ENCODE measurements around the gene INPP4B.

INPP4B gene

DNA sequence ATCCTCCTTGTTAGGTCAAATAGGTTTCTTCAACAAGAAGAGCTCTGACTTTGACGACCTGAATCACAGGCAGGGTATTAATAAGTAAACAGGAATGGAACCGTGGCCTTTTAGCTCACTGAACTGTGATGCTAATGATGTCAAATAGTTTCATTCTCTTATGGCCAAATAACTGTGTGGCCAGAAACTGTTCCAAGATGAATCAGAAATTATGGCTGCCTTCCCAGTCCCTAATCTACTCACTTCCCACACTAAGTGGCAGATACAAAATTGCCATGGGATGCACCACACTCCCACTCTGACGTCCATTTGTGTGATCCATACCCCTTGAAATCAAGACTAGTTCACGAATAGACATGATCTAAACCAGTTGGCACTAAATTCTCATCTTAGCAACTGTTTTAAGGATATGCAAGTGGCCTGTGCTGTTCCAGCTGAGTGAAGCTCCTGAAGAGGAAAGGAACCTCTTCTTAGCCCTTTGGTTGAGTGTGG, 754.4 kb downstream of the INPP4B start:
- POLR2A ChIA-PET, result interaction anchor here (0.9 kb wide), 1 partner anchor 48 kb away, joined by 4 read pairs; no protein-coding TSS in a partner anchor
- DNase-seq (ENCODE audit: low read depth, low spot score), result peak; percentile 80
- no peak overlapping the region for H3K4me3 ChIP-seq (ENCODE audit: low read depth, low read length)
- no peak for TF ChIP-seq CTCF (IDR thresholded peaks at IDR 0.05; ENCODE audit: insufficient read depth, low read length, missing control alignments)
- CTCF ChIA-PET, result no interaction called here

- DNase-seq (ENCODE audit: low read depth, low spot score), result peak; percentile 76
- ChIA-PET POLR2A (interaction anchor here (0.9 kb wide), 1 partner anchor 48 kb away, joined by 4 read pairs; no protein-coding TSS in a partner anchor), CTCF (no interaction called here)
- TF ChIP-seq CTCF (IDR thresholded peaks at IDR 0.05; ENCODE audit: insufficient read depth, low read length, missing control alignments), result no peak
- no peak overlapping the region for H3K4me3 ChIP-seq (ENCODE audit: low read depth, low read length)
Measured at GRCh38 chr4:142091085-142091513, 755.0 kb downstream of the INPP4B start.

DNA sequence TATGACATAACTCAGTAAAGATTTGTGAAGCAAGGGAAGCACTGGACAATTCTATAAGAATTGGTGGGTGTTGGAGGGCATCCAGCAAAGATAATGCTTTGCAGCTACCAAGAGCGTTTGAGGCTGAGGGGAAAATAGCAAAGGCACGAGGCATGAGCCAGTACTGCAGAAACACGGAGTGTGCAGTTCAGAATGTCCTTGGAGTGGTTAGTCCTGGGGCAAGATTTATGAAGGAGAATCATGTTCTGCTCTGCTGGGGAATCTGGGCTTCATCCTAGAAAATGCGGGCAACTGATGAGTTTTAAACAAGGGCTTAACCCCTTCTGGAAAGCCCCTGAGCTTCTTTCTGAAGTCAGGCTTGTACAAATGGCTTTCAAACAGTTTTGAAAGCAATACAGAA, 757.2 kb downstream of the INPP4B start:
- POLR2A ChIA-PET, result interaction anchor here (0.6 kb wide), 1 partner anchor 19 kb away, joined by 3 read pairs; no protein-coding TSS in a partner anchor
- no peak for TF ChIP-seq CTCF (IDR thresholded peaks at IDR 0.05; ENCODE audit: insufficient read depth, low read length, missing control alignments)
- peak; percentile 29 for DNase-seq (ENCODE audit: low read depth, low spot score)
- H3K4me3 ChIP-seq (ENCODE audit: low read depth, low read length), result no peak overlapping the region
- CTCF ChIA-PET, result interaction anchor here (1.4 kb wide), 1 partner anchor 743 kb away, joined by 5 read pairs; no protein-coding TSS in a partner anchor

- ChIA-PET CTCF (no interaction called here), POLR2A (no interaction called here)
- DNase-seq (ENCODE audit: low read depth, low spot score), result no peak
- no peak overlapping the region for H3K4me3 ChIP-seq (ENCODE audit: low read depth, low read length)
- TF ChIP-seq CTCF (IDR thresholded peaks at IDR 0.05; ENCODE audit: insufficient read depth, low read length, missing control alignments), result no peak
Measured at GRCh38 chr4:142085513-142086292, 760.4 kb downstream of the INPP4B start.

DNA sequence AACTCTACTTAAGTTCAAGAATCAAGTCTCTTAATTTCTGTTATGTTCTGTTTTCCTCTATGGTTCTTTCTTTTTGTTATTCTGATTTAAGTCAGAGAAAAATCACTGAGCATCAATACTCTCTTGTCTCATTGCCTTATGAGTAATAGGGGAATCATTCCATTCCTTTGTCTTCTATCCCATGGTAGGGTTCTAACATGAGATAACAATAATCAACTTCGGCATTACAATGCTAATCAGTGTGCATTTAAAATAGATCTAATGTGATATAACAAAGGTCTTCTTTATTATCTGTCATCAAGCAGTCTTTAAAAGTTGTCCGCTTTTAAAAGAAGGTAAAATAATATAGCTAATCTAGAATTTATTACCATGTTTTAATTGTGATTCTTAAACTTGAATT, 762.8 kb downstream of the INPP4B start:
- H3K4me3 ChIP-seq (ENCODE audit: low read depth, low read length), result no peak overlapping the region
- no peak for TF ChIP-seq CTCF (IDR thresholded peaks at IDR 0.05; ENCODE audit: insufficient read depth, low read length, missing control alignments)
- DNase-seq (ENCODE audit: low read depth, low spot score), result no peak
- ChIA-PET CTCF (no interaction called here), POLR2A (no interaction called here)

- ChIA-PET POLR2A (no interaction called here), CTCF (no interaction called here)
Measured at GRCh38 chr4:142081025-142081424, 765.1 kb downstream of the INPP4B start.

More at GRCh38 chr4:142081025-142081424, 765.1 kb downstream of the INPP4B start:
- no peak for DNase-seq (ENCODE audit: low read depth, low spot score)
- H3K4me3 ChIP-seq (ENCODE audit: low read depth, low read length), result no peak overlapping the region
- TF ChIP-seq CTCF (IDR thresholded peaks at IDR 0.05; ENCODE audit: insufficient read depth, low read length, missing control alignments), result no peak

Measured in AG04449 (cell line).